Neuron (in vitro differentiated cells): ENCODE data around the gene SPEG.
A peak's percentile ranks its signal among the peaks of the same experiment; 100 is the strongest.

Experiments used
- H2AFZ ChIP-seq: one replicate; pipeline ENCODE4 v1.6.1; 2013; ENCODE audit warnings: low read depth, mild to moderate bottlenecking, inconsistent platforms, low read length, moderate library complexity
- H3K27me3 ChIP-seq: one replicate; pipeline ENCODE4 v1.6.1; 2013; ENCODE audit warnings: low read length; ENCODE audit not compliant: insufficient read depth
- H3K36me3 ChIP-seq: one replicate; pipeline ENCODE4 v1.6.1; 2013; ENCODE audit warnings: low read length; ENCODE audit not compliant: insufficient read depth
- H3K4me1 ChIP-seq: one replicate; pipeline ENCODE4 v1.6.1; 2013; ENCODE audit warnings: low read length; ENCODE audit not compliant: insufficient read depth
- H3K4me3 ChIP-seq: 2 replicates; pipeline ENCODE4 v1.5.1; 2013; ENCODE audit warnings: mild to moderate bottlenecking, low read length, moderate library complexity
- H3K9me3 ChIP-seq: one replicate; pipeline ENCODE4 v1.6.1; 2013; ENCODE audit warnings: low read length

SPEG gene

GRCh38 chr2:219435701-219436100 lies 1.1 kb downstream of the SPEG start:
- no peak overlapping the region for H3K4me3 ChIP-seq
- H2AFZ ChIP-seq: no peak overlapping the region
- H3K36me3 ChIP-seq: no peaks in the 10 kb centered on the region
- H3K27me3 ChIP-seq: peaks cover 76% of the 10 kb centered on the region
- no peaks in the 10 kb centered on the region for H3K9me3 ChIP-seq
- no peaks in the 10 kb centered on the region for H3K4me1 ChIP-seq

DNA sequence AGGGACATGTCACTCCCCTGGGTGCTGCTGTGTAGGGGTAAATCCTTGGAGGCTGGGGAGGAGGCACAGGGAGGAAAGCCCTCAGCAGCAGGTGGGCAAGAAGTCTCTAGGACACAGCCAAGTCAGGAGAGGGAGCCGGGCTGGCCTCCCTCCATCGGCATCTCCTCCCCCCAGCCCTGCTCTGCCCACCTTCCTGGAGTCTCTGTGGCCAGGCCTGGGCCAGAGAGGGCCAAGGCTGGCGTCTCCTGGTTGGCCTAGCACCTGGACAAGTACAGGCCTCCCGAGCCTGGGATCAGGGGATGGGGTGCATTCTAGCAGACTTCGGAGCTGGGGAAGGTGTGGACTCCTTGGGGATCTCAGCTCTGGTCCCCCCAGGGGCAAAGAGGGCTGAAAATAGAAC lies 1.8 kb downstream of the SPEG start:
- Histone ChIP-seq H3K27me3 (peaks cover 84% of the 10 kb centered on the region), H2AFZ (no peak overlapping the region), H3K4me1 (peaks cover 4% of the 10 kb centered on the region), H3K36me3 (no peaks in the 10 kb centered on the region), H3K4me3 (no peak overlapping the region), H3K9me3 (no peaks in the 10 kb centered on the region)

GRCh38 chr2:219437141-219437540 lies 2.5 kb downstream of the SPEG start:
- no peaks in the 10 kb centered on the region for H3K9me3 ChIP-seq
- H3K36me3 ChIP-seq: no peaks in the 10 kb centered on the region
- no peak overlapping the region for H3K4me3 ChIP-seq
- no peak overlapping the region for H2AFZ ChIP-seq
- peaks cover 82% of the 10 kb centered on the region for H3K27me3 ChIP-seq
- H3K4me1 ChIP-seq: peaks cover 5% of the 10 kb centered on the region

GRCh38 chr2:219437690-219438206 lies 3.1 kb downstream of the SPEG start:
- Histone ChIP-seq H3K4me1 (peaks cover 10% of the 10 kb centered on the region), H3K27me3 (peaks cover 82% of the 10 kb centered on the region), H3K9me3 (no peaks in the 10 kb centered on the region), H2AFZ (no peak overlapping the region), H3K36me3 (no peaks in the 10 kb centered on the region), H3K4me3 (no peak overlapping the region)

DNA sequence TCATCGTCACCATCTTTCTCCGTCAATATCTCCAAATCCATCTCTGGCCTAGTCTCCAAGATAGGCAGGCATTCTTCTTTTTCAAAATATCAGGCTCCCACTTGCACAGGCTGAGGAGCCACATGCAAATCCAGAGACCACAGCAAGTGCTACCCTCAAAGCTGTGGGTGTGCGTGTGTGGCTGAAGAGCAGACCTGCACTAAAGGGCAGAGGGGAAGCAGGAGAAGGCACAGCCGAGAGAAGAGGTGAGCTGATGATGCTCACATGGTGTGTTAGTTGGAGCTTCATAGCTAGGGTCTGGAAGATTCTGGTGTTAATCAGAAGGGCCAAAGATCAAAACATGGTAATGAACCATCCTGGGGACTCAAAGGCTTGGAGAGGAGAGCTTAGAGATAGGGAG lies 3.8 kb downstream of the SPEG start:
- H3K4me3 ChIP-seq: no peak overlapping the region
- no peak overlapping the region for H2AFZ ChIP-seq
- H3K27me3 ChIP-seq: peaks cover 76% of the 10 kb centered on the region
- H3K9me3 ChIP-seq: no peaks in the 10 kb centered on the region
- no peaks in the 10 kb centered on the region for H3K36me3 ChIP-seq
- H3K4me1 ChIP-seq: peaks cover 11% of the 10 kb centered on the region

DNA sequence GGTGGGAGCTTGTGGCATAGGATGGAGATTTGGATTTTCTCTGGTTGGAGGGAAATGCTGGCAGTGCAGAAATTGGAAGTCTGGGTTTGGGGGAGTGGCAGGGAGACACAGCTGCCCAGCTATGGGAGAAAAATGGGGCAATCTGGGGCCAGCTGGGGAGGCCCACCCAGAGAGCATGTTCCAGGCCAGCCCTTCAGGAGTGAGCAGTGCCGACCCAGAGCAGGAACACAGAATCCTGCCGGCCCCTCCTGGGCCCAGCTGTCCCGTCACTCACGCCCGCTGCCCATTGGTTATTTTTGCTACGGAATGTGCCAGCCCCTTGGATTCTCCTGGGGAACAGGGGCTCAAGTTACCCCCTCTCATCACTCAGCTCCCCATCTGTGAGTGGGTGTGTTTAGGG lies 4.9 kb downstream of the SPEG start:
- Histone ChIP-seq H3K4me3 (no peak overlapping the region), H3K36me3 (no peaks in the 10 kb centered on the region), H3K27me3 (peaks cover 66% of the 10 kb centered on the region), H3K9me3 (no peaks in the 10 kb centered on the region), H2AFZ (no peak overlapping the region), H3K4me1 (peaks cover 11% of the 10 kb centered on the region)

GRCh38 chr2:219440388-219441256 lies 6.0 kb downstream of the SPEG start:
- Histone ChIP-seq H3K27me3 (peaks cover 55% of the 10 kb centered on the region), H2AFZ (no peak overlapping the region), H3K9me3 (no peaks in the 10 kb centered on the region), H3K4me3 (no peak overlapping the region), H3K4me1 (peaks cover 19% of the 10 kb centered on the region), H3K36me3 (no peaks in the 10 kb centered on the region)

GRCh38 chr2:219441451-219442255 lies 7.0 kb downstream of the SPEG start:
- Histone ChIP-seq H3K27me3 (peaks cover 45% of the 10 kb centered on the region), H3K4me1 (peaks cover 29% of the 10 kb centered on the region), H3K9me3 (no peaks in the 10 kb centered on the region), H2AFZ (no peak overlapping the region), H3K36me3 (no peaks in the 10 kb centered on the region), H3K4me3 (peak overlapping the region; percentile 49)

DNA sequence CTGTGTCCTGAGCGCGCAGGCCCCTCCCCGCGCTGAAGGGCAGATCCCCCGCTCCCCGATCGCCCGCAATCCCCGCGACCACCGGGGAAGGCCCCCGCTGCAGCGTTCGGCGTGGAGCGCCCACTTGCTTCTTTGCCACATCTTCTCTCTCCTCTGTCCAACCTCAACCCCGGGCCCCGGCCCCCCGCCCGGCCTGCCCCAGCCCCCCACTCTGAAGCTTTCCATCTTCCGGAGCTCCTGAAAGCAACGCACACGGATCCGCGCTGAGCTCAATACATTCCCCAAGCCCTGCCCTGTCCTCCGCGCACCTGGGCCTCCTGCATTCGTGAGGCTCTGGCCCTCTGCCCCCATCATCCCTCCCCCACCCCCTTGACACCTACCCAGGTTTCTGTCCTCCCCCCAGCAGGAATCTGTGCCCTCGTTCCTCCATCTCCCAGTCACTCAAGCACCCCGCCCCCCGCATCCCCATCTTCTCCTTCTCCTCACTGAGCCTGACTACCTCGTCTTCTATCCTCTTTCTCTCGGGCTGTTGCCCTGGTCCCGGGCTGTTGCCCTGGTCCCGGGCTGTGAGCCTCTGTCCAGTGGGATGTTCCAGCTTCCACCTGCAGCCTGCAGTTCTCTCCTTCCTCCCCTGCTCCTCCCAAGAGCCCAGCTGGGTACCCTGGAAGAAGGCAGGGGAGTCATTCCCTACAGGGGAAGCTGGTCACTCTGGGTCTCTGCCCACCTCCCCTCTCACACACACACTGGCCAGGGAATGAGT lies 7.8 kb downstream of the SPEG start:
- no peak overlapping the region for H2AFZ ChIP-seq
- H3K4me1 ChIP-seq: peaks cover 31% of the 10 kb centered on the region
- peak overlapping the region; percentile 49 for H3K4me3 ChIP-seq
- no peaks in the 10 kb centered on the region for H3K9me3 ChIP-seq
- peaks cover 37% of the 10 kb centered on the region for H3K27me3 ChIP-seq
- H3K36me3 ChIP-seq: no peaks in the 10 kb centered on the region

- Histone ChIP-seq H3K36me3 (no peaks in the 10 kb centered on the region), H3K4me3 (peak overlapping the region; percentile 49), H3K4me1 (peaks cover 31% of the 10 kb centered on the region), H3K9me3 (no peaks in the 10 kb centered on the region), H3K27me3 (peaks cover 30% of the 10 kb centered on the region), H2AFZ (no peak overlapping the region)
Measured at GRCh38 chr2:219443016-219443696, 8.5 kb downstream of the SPEG start.

DNA sequence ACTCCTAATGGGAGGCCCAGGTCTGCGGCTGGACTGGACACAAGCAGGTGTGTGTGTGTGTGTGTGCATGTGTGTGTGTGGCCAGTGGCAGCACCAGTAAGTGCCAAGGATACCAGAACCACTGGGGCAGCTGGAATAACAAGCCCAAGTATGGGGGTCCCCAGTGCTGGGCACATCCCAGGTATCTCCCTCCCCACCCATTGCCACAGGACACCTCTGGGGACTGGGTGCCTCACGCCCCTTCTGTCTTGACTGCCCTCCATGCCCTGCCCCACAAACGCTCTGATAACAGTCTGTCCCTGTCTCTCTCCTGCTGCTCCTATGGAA lies 9.0 kb downstream of the SPEG start:
- Histone ChIP-seq H3K4me3 (no peak overlapping the region), H3K36me3 (no peaks in the 10 kb centered on the region), H3K9me3 (no peaks in the 10 kb centered on the region), H3K27me3 (peaks cover 24% of the 10 kb centered on the region), H2AFZ (no peak overlapping the region), H3K4me1 (peaks cover 31% of the 10 kb centered on the region)

DNA sequence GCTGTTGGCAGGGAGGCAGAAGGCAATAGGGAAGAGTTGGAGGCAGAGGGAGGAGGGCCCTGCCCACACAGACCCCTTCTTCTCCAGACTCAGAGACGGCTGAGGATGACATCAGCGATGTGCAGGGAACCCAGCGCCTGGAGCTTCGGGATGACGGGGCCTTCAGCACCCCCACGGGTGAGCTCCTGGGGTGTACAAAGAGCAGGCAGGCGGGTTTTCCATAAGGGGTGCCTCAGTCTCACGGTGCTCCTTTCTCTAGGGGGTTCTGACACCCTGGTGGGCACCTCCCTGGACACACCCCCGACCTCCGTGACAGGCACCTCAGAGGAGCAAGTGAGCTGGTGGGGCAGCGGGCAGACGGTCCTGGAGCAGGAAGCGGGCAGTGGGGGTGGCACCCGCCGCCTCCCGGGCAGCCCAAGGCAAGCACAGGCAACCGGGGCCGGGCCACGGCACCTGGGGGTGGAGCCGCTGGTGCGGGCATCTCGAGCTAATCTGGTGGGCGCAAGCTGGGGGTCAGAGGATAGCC lies 10.0 kb downstream of the SPEG start:
- no peak overlapping the region for H3K4me3 ChIP-seq

More for the DNA sequence above, 10.0 kb downstream of the SPEG start:
- Histone ChIP-seq H2AFZ (no peak overlapping the region), H3K36me3 (no peaks in the 10 kb centered on the region), H3K9me3 (no peaks in the 10 kb centered on the region), H3K27me3 (peaks cover 16% of the 10 kb centered on the region), H3K4me1 (peaks cover 31% of the 10 kb centered on the region)
